IMR-90 (cell line): Measurements from ENCODE around the gene SORL1. TPM values are rescaled to one million over a fixed set of nuclear protein-coding genes. Genes with fewer than 3 reads are reported as not detected.

ENCODE experiments used
- ATAC-seq: fragments of 200-7000 bp; cut with Tn5 transposase; 2 replicates; pipeline ENCODE4 v1.9.1; 2020; ENCODE audit warnings: low read depth, mild to moderate bottlenecking, moderate library complexity
- BruUV-seq: library from RNA; stranded (reverse); fragments of 400-500 nt; replicated peaks from 2 replicates; lab custom pipeline; 2021; lab: Mats Ljungman, UMichigan
- CTCF ChIA-PET: fragments of 300-600 bp; formaldehyde crosslinking; extraction: SDS; loops from one replicate; lab custom pipeline; 2021; ENCODE audit warnings: antibody characterized with exemption; lab: Yijun Ruan, JAX
- POLR2A ChIA-PET: fragments of 300-600 bp; sonication (Branson Sonifier 250); formaldehyde crosslinking; loops from one replicate; lab custom pipeline; 2022; ENCODE audit warnings: antibody characterized with exemption; ENCODE audit not compliant: unreplicated experiment; lab: Charles Lee
- DNase-seq: peaks from one replicate; pipeline ENCODE4 v3.0.0; 2013
- H2AFZ ChIP-seq: replicated peaks from 2 replicates; pipeline ENCODE3; 2013; ENCODE audit warnings: low read length, mild to moderate bottlenecking; ENCODE audit not compliant: poor library complexity
- H2AK5ac ChIP-seq: 2 replicates; pipeline ENCODE4 v1.6.1; 2013; ENCODE audit warnings: low read depth, low read length, inconsistent platforms
- H2AK9ac ChIP-seq: replicated peaks from 2 replicates; pipeline ENCODE3; 2013; ENCODE audit warnings: mild to moderate bottlenecking, low read depth, low read length, moderate library complexity; ENCODE audit not compliant: poor library complexity
- H2BK120ac ChIP-seq: 2 replicates; pipeline ENCODE4 v1.6.1; 2013; ENCODE audit warnings: low read depth, low read length, inconsistent platforms
- H2BK15ac ChIP-seq: 3 replicates; pipeline ENCODE4 v1.6.1; 2013; ENCODE audit warnings: low read depth, low read length, inconsistent platforms
- H2BK20ac ChIP-seq: 2 replicates; pipeline ENCODE4 v1.6.1; 2013; ENCODE audit warnings: low read depth, mild to moderate bottlenecking, inconsistent platforms, low read length, moderate library complexity
- H2BK5ac ChIP-seq: 2 replicates; pipeline ENCODE4 v1.6.1; 2013; ENCODE audit warnings: mild to moderate bottlenecking, low read depth, low read length, inconsistent platforms; ENCODE audit not compliant: poor library complexity, severe bottlenecking
- H3K14ac ChIP-seq: replicated peaks from 2 replicates; pipeline ENCODE4 v1.6.1; 2013; ENCODE audit warnings: low read depth, low read length, inconsistent platforms
- H3K18ac ChIP-seq: 2 replicates; pipeline ENCODE4 v1.6.1; 2013; ENCODE audit warnings: low read depth, low read length, control low read depth
- H3K23ac ChIP-seq: 2 replicates; pipeline ENCODE4 v1.6.1; 2013; ENCODE audit warnings: low read depth, low read length, inconsistent platforms
- H3K27ac ChIP-seq: 2 replicates; pipeline ENCODE4 v1.5.1; 2013; ENCODE audit warnings: mild to moderate bottlenecking, control low read depth, low read length; ENCODE audit not compliant: insufficient read depth
- H3K27me3 ChIP-seq: 2 replicates; pipeline ENCODE4 v1.6.1; 2013; ENCODE audit warnings: low read length; ENCODE audit not compliant: control insufficient read depth, insufficient read depth
- H3K36me3 ChIP-seq: 2 replicates; pipeline ENCODE4 v1.6.1; 2013; ENCODE audit warnings: low read length, mixed read lengths; ENCODE audit not compliant: control insufficient read depth, insufficient read depth
- H3K4ac ChIP-seq: 2 replicates; pipeline ENCODE4 v1.6.1; 2013; ENCODE audit warnings: low read depth, low read length, inconsistent platforms
- H3K4me1 ChIP-seq: 2 replicates; pipeline ENCODE4 v1.6.1; 2013; ENCODE audit warnings: low read length, mixed read lengths; ENCODE audit not compliant: control insufficient read depth, insufficient read depth
- H3K4me2 ChIP-seq: 2 replicates; pipeline ENCODE4 v1.6.1; 2013; ENCODE audit warnings: low read depth, mild to moderate bottlenecking, control low read depth, low read length, moderate library complexity
- H3K4me3 ChIP-seq: 2 replicates; pipeline ENCODE4 v1.5.1; 2013; ENCODE audit warnings: low read depth, mild to moderate bottlenecking, control low read depth, low read length, moderate library complexity; ENCODE audit not compliant: insufficient read depth
- H3K56ac ChIP-seq: 2 replicates; pipeline ENCODE4 v1.6.1; 2013; ENCODE audit warnings: low read length, inconsistent platforms; ENCODE audit not compliant: insufficient read depth; ENCODE audit errors: extremely low read depth
- H3K79me1 ChIP-seq, 2 experiments: 2 replicates each; pipeline ENCODE4 v1.6.1; 2013; ENCODE audit warnings: low read length in 2 of 2, inconsistent platforms in 1 of 2, low read depth in 1 of 2
- H3K9ac ChIP-seq: 2 replicates; pipeline ENCODE4 v1.6.1; 2013; ENCODE audit warnings: low read depth, low read length, control low read depth
- H3K9me1 ChIP-seq: 2 replicates; pipeline ENCODE4 v1.6.1; 2013; ENCODE audit warnings: low read length, inconsistent platforms; ENCODE audit not compliant: insufficient read depth
- H3K9me3 ChIP-seq: 2 replicates; pipeline ENCODE4 v1.6.1; 2013; ENCODE audit warnings: low read length; ENCODE audit not compliant: control insufficient read depth, insufficient read depth
- H4K20me1 ChIP-seq: 2 replicates; pipeline ENCODE4 v1.6.1; 2013; ENCODE audit warnings: low read length, inconsistent platforms; ENCODE audit not compliant: insufficient read depth
- H4K5ac ChIP-seq: 2 replicates; pipeline ENCODE4 v1.6.1; 2013; ENCODE audit warnings: mild to moderate bottlenecking, low read depth, low read length, control low read depth
- H4K8ac ChIP-seq, 2 experiments: 2 replicates each; pipeline ENCODE4 v1.6.1; 2013; ENCODE audit warnings: low read depth in 2 of 2, low read length in 2 of 2, control low read depth in 1 of 2, inconsistent platforms in 1 of 2
- H4K91ac ChIP-seq: 2 replicates; pipeline ENCODE4 v1.6.1; 2013; ENCODE audit warnings: low read depth, low read length, inconsistent platforms; ENCODE audit not compliant: insufficient read depth
- BHLHE40 ChIP-seq: fragments of 150-350 bp; IDR thresholded peaks from 2 replicates; pipeline ENCODE4 v1.6.1; 2016; ENCODE audit warnings: mild to moderate bottlenecking, low read depth, low read length
- CEBPB ChIP-seq: IDR thresholded peaks from 2 replicates; pipeline ENCODE4 v1.6.1; 2012; ENCODE audit warnings: low read depth, low read length, improper control_type of control experiment
- CHD1 ChIP-seq: IDR thresholded peaks from 2 replicates; pipeline ENCODE4 v1.6.1; 2012; ENCODE audit warnings: low read depth, low read length, improper control_type of control experiment
- ELK1 ChIP-seq: fragments of 150-350 bp; IDR thresholded peaks from 2 replicates; pipeline ENCODE4 v1.6.1; 2016; ENCODE audit warnings: low read depth, mild to moderate bottlenecking, low read length, moderate library complexity, borderline replicate concordance
- FOS ChIP-seq: fragments of 150-350 bp; IDR thresholded peaks from 2 replicates; pipeline ENCODE4 v1.6.1; 2016; ENCODE audit warnings: low read depth, low read length
- MAZ ChIP-seq: IDR thresholded peaks from 2 replicates; pipeline ENCODE4 v1.6.1; 2012; ENCODE audit warnings: low read depth, mild to moderate bottlenecking, low read length, improper control_type of control experiment, moderate library complexity, borderline replicate concordance
- MXI1 ChIP-seq: IDR thresholded peaks from 2 replicates; pipeline ENCODE4 v1.6.1; 2012; ENCODE audit warnings: low read depth, mild to moderate bottlenecking, low read length, moderate library complexity, borderline replicate concordance
- NFE2L2 ChIP-seq: fragments of 150-350 bp; IDR thresholded peaks from 2 replicates; pipeline ENCODE4 v1.6.1; 2016; ENCODE audit warnings: low read depth, mild to moderate bottlenecking, low read length
- POLR2A ChIP-seq: IDR thresholded peaks from 2 replicates; pipeline ENCODE4 v1.6.1; 2012; ENCODE audit warnings: mild to moderate bottlenecking, low read depth, low read length
- RAD21 ChIP-seq: IDR thresholded peaks from 2 replicates; pipeline ENCODE4 v1.6.1; 2012; ENCODE audit warnings: low read length, improper control_type of control experiment
- RCOR1 ChIP-seq: IDR thresholded peaks from 2 replicates; pipeline ENCODE4 v1.6.1; 2012; ENCODE audit warnings: mild to moderate bottlenecking, low read length, improper control_type of control experiment; ENCODE audit not compliant: insufficient replicate concordance
- WGBS, 2 experiments: methylation state at CpG; one replicate each; pipeline versions ENCODE4 v1.1.5 to v1.1.7; 2013; ENCODE audit warnings: missing lambda C conversion rate in 2 of 2; ENCODE audit not compliant: insufficient read length in 1 of 2; ENCODE audit errors: extremely low coverage in 2 of 2; 5-methylcytosine and 5-hydroxymethylcytosine counted together
- dilution Hi-C: fragments of 300-500 bp; cut with HindIII; formaldehyde crosslinking; loops from one replicate; pipeline ENCODE4 v1.14.3; 2018; ENCODE audit warnings: low sequenced_read_pairs; ENCODE audit not compliant: unreplicated experiment
- in situ Hi-C: fragments of 300-500 bp; cut with MboI; formaldehyde crosslinking; loops from 3 replicates; pipeline ENCODE4 v1.14.3; 2019; ENCODE audit warnings: low sequenced_read_pairs, inconsistent platforms, mixed read lengths
- intact Hi-C: fragments of 100-400 bp; cut with micrococcal nuclease; formaldehyde crosslinking; loops from 2 replicates; pipeline ENCODE4 v1.10.0; 2022
- polyA plus RNA-seq, 3 experiments: library from polyadenylated mRNA; depleted of rRNA; stranded (reverse); fragments of >200 nt; gene quantifications; 2 replicates each; pipeline ENCODE4 v1.2.3, GENCODE V29; 2012; ENCODE audit warnings: low replicate concordance in 1 of 3
- total RNA-seq: library from RNA; depleted of rRNA; stranded (reverse); fragments of >200 nt; gene quantifications from 2 replicates; pipeline ENCODE4 v1.2.3, GENCODE V29; 2012
- TF ChIP-seq, protein P1 (sequence below): conservative IDR thresholded peaks from 2 replicates; pipeline ENCODE4 v1.5.1; 2012; ENCODE audit warnings: mild to moderate bottlenecking, low read depth, low read length, improper control_type of control experiment
- TF ChIP-seq, protein P2 (sequence below): fragments of 150-350 bp; IDR thresholded peaks from 2 replicates; pipeline ENCODE4 v1.6.1; 2017; ENCODE audit warnings: mild to moderate bottlenecking, antibody characterized with exemption, low read length, low read depth

SORL1 gene
- total and polyA plus RNA-seq, 2 of the 4 experiments (the other 2 are of a cell fraction): 1.0 to 2.0 TPM

GRCh38 chr11:121513807-121514206 lies 61.7 kb downstream of the SORL1 start:
- CTCF ChIA-PET: no interaction called here
- POLR2A ChIA-PET: interaction anchor here (0.5 kb wide), 1 partner anchor 41 kb away, joined by 3 read pairs; no protein-coding TSS in a partner anchor

More at GRCh38 chr11:121513807-121514206, 61.7 kb downstream of the SORL1 start:
- WGBS, 2 experiments: 91% methylated on average over 9 of the region's 11 CpGs; no CpG with 5 or more reads in 1 of the 2 experiments
- no peaks in the 10 kb centered on the region for H3K79me1 ChIP-seq
- dilution Hi-C loops: no loop called here
- no peak overlapping the region for H2BK120ac ChIP-seq
- no peak overlapping the region for H3K4ac ChIP-seq
- H3K4me3 ChIP-seq: no peak overlapping the region
- no peak overlapping the region for H3K4me2 ChIP-seq
- no peak overlapping the region for H2BK15ac ChIP-seq
- no peaks in the 10 kb centered on the region for H3K9me1 ChIP-seq
- H3K18ac ChIP-seq: no peak overlapping the region
- no peaks in the 10 kb centered on the region for H3K36me3 ChIP-seq
- no peak overlapping the region for H3K56ac ChIP-seq
- intact Hi-C loops: no loop called here
- TF ChIP-seq MXI1: no peak
- TF ChIP-seq FOS: no peak
- no peak for TF ChIP-seq POLR2A
- no peak for TF ChIP-seq NFE2L2
- no peak for TF ChIP-seq RAD21
- no peak for TF ChIP-seq RCOR1
- TF ChIP-seq BHLHE40: no peak
- TF ChIP-seq CEBPB: no peak
- no peak for TF ChIP-seq CHD1
- no peak for TF ChIP-seq ELK1
- TF ChIP-seq, protein P1, sequence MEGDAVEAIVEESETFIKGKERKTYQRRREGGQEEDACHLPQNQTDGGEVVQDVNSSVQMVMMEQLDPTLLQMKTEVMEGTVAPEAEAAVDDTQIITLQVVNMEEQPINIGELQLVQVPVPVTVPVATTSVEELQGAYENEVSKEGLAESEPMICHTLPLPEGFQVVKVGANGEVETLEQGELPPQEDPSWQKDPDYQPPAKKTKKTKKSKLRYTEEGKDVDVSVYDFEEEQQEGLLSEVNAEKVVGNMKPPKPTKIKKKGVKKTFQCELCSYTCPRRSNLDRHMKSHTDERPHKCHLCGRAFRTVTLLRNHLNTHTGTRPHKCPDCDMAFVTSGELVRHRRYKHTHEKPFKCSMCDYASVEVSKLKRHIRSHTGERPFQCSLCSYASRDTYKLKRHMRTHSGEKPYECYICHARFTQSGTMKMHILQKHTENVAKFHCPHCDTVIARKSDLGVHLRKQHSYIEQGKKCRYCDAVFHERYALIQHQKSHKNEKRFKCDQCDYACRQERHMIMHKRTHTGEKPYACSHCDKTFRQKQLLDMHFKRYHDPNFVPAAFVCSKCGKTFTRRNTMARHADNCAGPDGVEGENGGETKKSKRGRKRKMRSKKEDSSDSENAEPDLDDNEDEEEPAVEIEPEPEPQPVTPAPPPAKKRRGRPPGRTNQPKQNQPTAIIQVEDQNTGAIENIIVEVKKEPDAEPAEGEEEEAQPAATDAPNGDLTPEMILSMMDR: no peak
- TF ChIP-seq, protein P2, sequence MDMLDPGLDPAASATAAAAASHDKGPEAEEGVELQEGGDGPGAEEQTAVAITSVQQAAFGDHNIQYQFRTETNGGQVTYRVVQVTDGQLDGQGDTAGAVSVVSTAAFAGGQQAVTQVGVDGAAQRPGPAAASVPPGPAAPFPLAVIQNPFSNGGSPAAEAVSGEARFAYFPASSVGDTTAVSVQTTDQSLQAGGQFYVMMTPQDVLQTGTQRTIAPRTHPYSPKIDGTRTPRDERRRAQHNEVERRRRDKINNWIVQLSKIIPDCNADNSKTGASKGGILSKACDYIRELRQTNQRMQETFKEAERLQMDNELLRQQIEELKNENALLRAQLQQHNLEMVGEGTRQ: no peak
- no peak for TF ChIP-seq MAZ
- no peak overlapping the region for H3K23ac ChIP-seq
- H3K14ac ChIP-seq: no peak overlapping the region
- no TSS peak for BruUV-seq
- H2AFZ ChIP-seq: no peak overlapping the region
- no peak overlapping the region for H4K5ac ChIP-seq
- no peak overlapping the region for H3K27ac ChIP-seq
- no peak overlapping the region for H4K8ac ChIP-seq
- H3K9ac ChIP-seq: no peak overlapping the region
- H2BK20ac ChIP-seq: no peak overlapping the region
- H2BK5ac ChIP-seq: no peak overlapping the region
- no peaks in the 10 kb centered on the region for H3K4me1 ChIP-seq
- no peak overlapping the region for H2AK5ac ChIP-seq
- in situ Hi-C loops: no loop called here
- H3K27me3 ChIP-seq: no peaks in the 10 kb centered on the region
- H4K91ac ChIP-seq: no peak overlapping the region
- DNase-seq (no peak), ATAC-seq (no peak)
- no peak overlapping the region for H2AK9ac ChIP-seq
- no peaks in the 10 kb centered on the region for H4K20me1 ChIP-seq
- H3K9me3 ChIP-seq: no peaks in the 10 kb centered on the region
